Sigmoid colon (tissue), 7 donors: Measurements from ENCODE around the gene HOMER2. TPM values are rescaled to one million over a fixed set of nuclear protein-coding genes. Genes with fewer than 3 reads are reported as not detected.

ENCODE experiments used
- DNase-seq: peaks from one replicate; pipeline ENCODE4 v3.0.0-alpha.2; 2019
- H3K27ac ChIP-seq, 4 donors: fragments of 200-600 bp; sonication (generic); one replicate each; pipeline ENCODE4 v1.5.1; 2016 to 2019; ENCODE audit warnings: mild to moderate bottlenecking in 1 of 4
- H3K27me3 ChIP-seq, 3 donors: fragments of 200-600 bp; sonication (generic); one replicate each; pipeline ENCODE4 v1.5.1; 2019; ENCODE audit warnings: mild to moderate bottlenecking in 1 of 3
- H3K36me3 ChIP-seq, 4 donors: fragments of 200-600 bp; sonication (generic); one replicate each; pipeline ENCODE4 v1.5.1; 2016 to 2019
- H3K4me1 ChIP-seq, 4 donors: fragments of 200-600 bp; sonication (generic); one replicate each; pipeline ENCODE4 v1.5.1; 2017 to 2019
- H3K4me3 ChIP-seq, 4 donors: fragments of 200-600 bp; sonication (generic); one replicate each; pipeline ENCODE4 v1.5.1; 2017 to 2019; ENCODE audit warnings: mild to moderate bottlenecking in 2 of 4, moderate library complexity in 1 of 4
- H3K9me3 ChIP-seq, 4 donors: fragments of 200-600 bp in 3 of 4; sonication (generic) in 3 of 4; one replicate each; pipeline versions ENCODE4 v1.5.1 to v1.6.1; 2013 to 2019
- CTCF ChIP-seq, 4 experiments: fragments of 450-650 bp in 3 of 4; fragments of 200-600 bp in 1 of 4; IDR thresholded peaks; one replicate each; pipeline ENCODE4 v1.5.1; 2016 to 2019; ENCODE audit warnings: antibody characterized with exemption in 4 of 4, mild to moderate bottlenecking in 3 of 4, moderate library complexity in 2 of 4
- EP300 ChIP-seq, 4 donors: sonication (generic); formaldehyde crosslinking; IDR thresholded peaks; one replicate each; pipeline ENCODE4 v1.6.1; 2017; ENCODE audit warnings: antibody characterized with exemption in 4 of 4
- POLR2A ChIP-seq, 2 donors: fragments of 450-650 bp; IDR thresholded peaks; one replicate each; pipeline ENCODE4 v1.6.1; 2016; ENCODE audit warnings: antibody characterized with exemption in 2 of 2, mild to moderate bottlenecking in 2 of 2, moderate library complexity in 2 of 2
- POLR2AphosphoS5 ChIP-seq, 4 donors: sonication (generic); formaldehyde crosslinking; IDR thresholded peaks; one replicate each; pipeline ENCODE4 v1.6.1; 2017; ENCODE audit warnings: antibody characterized with exemption in 4 of 4
- WGBS, 2 donors: extraction: QIAGEN DNeasy Blood & Tissue Kit; methylation state at CpG; one replicate each; pipeline ENCODE4 v1.1.7; 2013; 5-methylcytosine and 5-hydroxymethylcytosine counted together
- intact Hi-C: fragments of 100-400 bp; cut with DNase I; formaldehyde crosslinking; loops from one replicate; pipeline ENCODE4 v1.15.1; 2023
- polyA plus RNA-seq, 3 donors: library from polyadenylated mRNA; stranded (reverse); fragments of 200-250 nt; gene quantifications; one replicate each; pipeline ENCODE4 v1.2.3, GENCODE V29; 2013
- total RNA-seq, 4 donors: library from RNA; depleted of rRNA; stranded (reverse); fragments of >200 nt; gene quantifications; one replicate each; pipeline ENCODE4 v1.1.0, GENCODE V29; 2016
- donor health status: healthy with polysubstance abuse.
- donor health status: Bipolar disorder and iron deficiency.
- donor health status: healthy.

Gene HOMER2
- total and polyA plus RNA-seq, 7 donors = under 0.01 to 16.8 (median 7.1) TPM

GRCh38 chr15:82970078-82970686, 17.7 kb upstream of the HOMER2 start:
- H3K4me3 ChIP-seq = no peak overlapping the region
- H3K9me3 ChIP-seq = no peaks in the 10 kb centered on the region
- TF ChIP-seq EP300 (IDR thresholded peaks at IDR 0.05) = no peak
- TF ChIP-seq POLR2AphosphoS5 (IDR thresholded peaks at IDR 0.05) = no peak
- no peak for TF ChIP-seq POLR2A (IDR thresholded peaks at IDR 0.05)
- no peak for DNase-seq
- intact Hi-C loops = no loop called here
- H3K36me3 ChIP-seq = no peaks in the 10 kb centered on the region
- no peak overlapping the region for H3K27ac ChIP-seq
- H3K4me1 ChIP-seq = no peaks in the 10 kb centered on the region
- 65 to 72% methylated on average over 3 of the region's 3 CpGs for WGBS, 2 donors
- no peaks in the 10 kb centered on the region for H3K27me3 ChIP-seq

GRCh38 chr15:82969353-82969752, 16.8 kb upstream of the HOMER2 start:
- intact Hi-C loops = no loop called here
- TF ChIP-seq EP300 (IDR thresholded peaks at IDR 0.05) (no peak), CTCF (IDR thresholded peaks at IDR 0.05) (no peak), POLR2A (IDR thresholded peaks at IDR 0.05) (no peak), POLR2AphosphoS5 (IDR thresholded peaks at IDR 0.05) (no peak)
- Histone ChIP-seq H3K9me3 (no peaks in the 10 kb centered on the region), H3K4me1 (no peaks in the 10 kb centered on the region), H3K27me3 (no peaks in the 10 kb centered on the region), H3K27ac (no peak overlapping the region), H3K4me3 (no peak overlapping the region), H3K36me3 (no peaks in the 10 kb centered on the region)
- no peak for DNase-seq
- WGBS, 2 donors = 64 to 76% methylated on average over 7 of the region's 7 CpGs

GRCh38 chr15:82968066-82968465, 15.5 kb upstream of the HOMER2 start:
- 88 to 89% methylated on average over 4 of the region's 4 CpGs for WGBS, 2 donors
- no peaks in the 10 kb centered on the region for H3K4me1 ChIP-seq
- no peak overlapping the region for H3K27ac ChIP-seq
- DNase-seq = no peak
- no peaks in the 10 kb centered on the region for H3K36me3 ChIP-seq
- intact Hi-C loops = no loop called here
- no peak overlapping the region for H3K4me3 ChIP-seq
- TF ChIP-seq POLR2AphosphoS5 (IDR thresholded peaks at IDR 0.05) (no peak), EP300 (IDR thresholded peaks at IDR 0.05) (no peak), POLR2A (IDR thresholded peaks at IDR 0.05) (no peak)
- H3K27me3 ChIP-seq = no peaks in the 10 kb centered on the region
- no peaks in the 10 kb centered on the region for H3K9me3 ChIP-seq

- Histone ChIP-seq H3K4me3 (no peak overlapping the region), H3K4me1 (no peaks in the 10 kb centered on the region), H3K9me3 (no peaks in the 10 kb centered on the region), H3K36me3 (no peaks in the 10 kb centered on the region), H3K27me3 (no peaks in the 10 kb centered on the region), H3K27ac (no peak overlapping the region)
- intact Hi-C loops = no loop called here
- WGBS, 2 donors = 53 to 70% methylated on average over 4 of the region's 4 CpGs
- TF ChIP-seq CTCF (IDR thresholded peaks at IDR 0.05) (no peak), POLR2AphosphoS5 (IDR thresholded peaks at IDR 0.05) (no peak), POLR2A (IDR thresholded peaks at IDR 0.05) (no peak), EP300 (IDR thresholded peaks at IDR 0.05) (no peak)
- DNase-seq = no peak
Measured at GRCh38 chr15:82966671-82967071, 14.2 kb upstream of the HOMER2 start.

- intact Hi-C loops = no loop called here
- DNase-seq = no peak
- 96 to 97% methylated on average over 5 of the region's 5 CpGs for WGBS, 2 donors
- no peak overlapping the region for H3K27ac ChIP-seq
- no peak overlapping the region for H3K4me3 ChIP-seq
- H3K27me3 ChIP-seq = no peaks in the 10 kb centered on the region
- no peaks in the 10 kb centered on the region for H3K4me1 ChIP-seq
- no peak for TF ChIP-seq POLR2A (IDR thresholded peaks at IDR 0.05)
- TF ChIP-seq CTCF (IDR thresholded peaks at IDR 0.05) = no peak
- TF ChIP-seq EP300 (IDR thresholded peaks at IDR 0.05) = no peak
- TF ChIP-seq POLR2AphosphoS5 (IDR thresholded peaks at IDR 0.05) = no peak
- no peaks in the 10 kb centered on the region for H3K36me3 ChIP-seq
- no peaks in the 10 kb centered on the region for H3K9me3 ChIP-seq
Measured at GRCh38 chr15:82964890-82965289, 12.4 kb upstream of the HOMER2 start.
